GM12878 (cell line): ENCODE data around the gene C1QL4. TPM values are rescaled to one million over a fixed set of nuclear protein-coding genes. Genes with fewer than 3 reads are reported as not detected.
A peak's percentile ranks its signal among the peaks of the same experiment; 100 is the strongest.

ENCODE experiments used
- ATAC-seq: fragments of 200-7000 bp; cut with Tn5 transposase; 3 replicates; pipeline ENCODE4 v1.9.1; 2020; ENCODE audit warnings: mild to moderate bottlenecking, moderate library complexity
- BruUV-seq: library from RNA; stranded (reverse); fragments of 400-500 nt; replicated peaks from 2 replicates; lab custom pipeline; 2021; lab: Mats Ljungman, UMichigan
- CTCF ChIA-PET: fragments of 300-600 bp; sonication (Branson Sonifier 250); formaldehyde crosslinking; extraction: SDS; loops from one replicate; lab custom pipeline; 2021; ENCODE audit warnings: inconsistent platforms; lab: Yijun Ruan, JAX
- POLR2A ChIA-PET: fragments of 350-600 bp; formaldehyde crosslinking; extraction: SDS; loops from one replicate; lab custom pipeline; 2021; ENCODE audit warnings: inconsistent platforms; lab: Charles Lee
- RAD21 ChIA-PET: fragments of 300-600 bp; sonication (Branson Sonifier 250); formaldehyde crosslinking; loops from one replicate; lab custom pipeline; 2023; ENCODE audit warnings: antibody characterized with exemption; ENCODE audit not compliant: unreplicated experiment; lab: Charles Lee
- SMC1A ChIA-PET: fragments of 300-600 bp; sonication (Branson Sonifier 250); formaldehyde crosslinking; loops from one replicate; lab custom pipeline; 2023; ENCODE audit not compliant: unreplicated experiment, uncharacterized antibody; lab: Charles Lee
- DNase-seq: peaks from one replicate; pipeline ENCODE4 v3.0.0-alpha.2; 2011; ENCODE audit warnings: low read depth, low spot score
- FAIRE-seq: peaks from 3 replicates; lab custom pipeline; 2011; peaks lifted over from hg19 to GRCh38; lab: Jason Lieb, UNC
- H2AFZ ChIP-seq: 2 replicates; pipeline ENCODE4 v1.6.0; 2011; ENCODE audit warnings: low read depth, low read length, control low read depth; ENCODE audit not compliant: control insufficient read depth
- H3K27ac ChIP-seq: 2 replicates; pipeline ENCODE4 v1.5.1; 2011; ENCODE audit warnings: control low read depth; ENCODE audit not compliant: control insufficient read depth, insufficient read depth
- H3K27me3 ChIP-seq, 2 experiments: replicated peaks in 1 of 2; 2 replicates each; pipeline versions ENCODE4 v1.6.0 to v1.6.1; 2011; ENCODE audit warnings: low read length in 1 of 2; ENCODE audit not compliant: control insufficient read depth in 2 of 2, insufficient read depth in 2 of 2
- H3K36me3 ChIP-seq, 2 experiments: 2 replicates each; pipeline ENCODE4 v1.5.1; 2011; ENCODE audit warnings: low read length in 1 of 2; ENCODE audit not compliant: control insufficient read depth in 2 of 2, insufficient read depth in 2 of 2
- H3K4me1 ChIP-seq: 2 replicates; pipeline ENCODE4 v1.6.1; 2011; ENCODE audit warnings: mild to moderate bottlenecking, low read length, moderate library complexity, mixed read lengths; ENCODE audit not compliant: control insufficient read depth, insufficient read depth
- H3K4me2 ChIP-seq: 2 replicates; pipeline ENCODE4 v1.6.0; 2011; ENCODE audit warnings: control low read depth; ENCODE audit not compliant: control insufficient read depth, insufficient read depth
- H3K4me3 ChIP-seq: fragments of 200-600 bp; sonication (generic); 2 replicates; pipeline ENCODE4 v1.5.1; 2016
- H3K79me2 ChIP-seq: 2 replicates; pipeline ENCODE4 v1.6.0; 2011; ENCODE audit warnings: low read length; ENCODE audit not compliant: control insufficient read depth, insufficient read depth
- H3K9ac ChIP-seq: 2 replicates; pipeline ENCODE4 v1.8.0; 2011; ENCODE audit warnings: low read length, control low read depth, mixed read lengths; ENCODE audit not compliant: control insufficient read depth, insufficient read depth
- H3K9me3 ChIP-seq: replicated peaks from 3 replicates; pipeline ENCODE4 v1.5.1; 2011; ENCODE audit warnings: mild to moderate bottlenecking, low read length; ENCODE audit not compliant: control insufficient read depth, insufficient read depth
- H4K20me1 ChIP-seq: 2 replicates; pipeline ENCODE4 v1.6.0; 2011; ENCODE audit not compliant: control insufficient read depth, insufficient read depth
- ATF3 ChIP-seq: IDR thresholded peaks from 2 replicates; pipeline ENCODE4 v1.6.1; 2011; ENCODE audit warnings: low read depth, mild to moderate bottlenecking, low read length, moderate library complexity, borderline replicate concordance; ENCODE audit errors: extremely low read depth
- HSF1 ChIP-seq: fragments of 150-350 bp; IDR thresholded peaks from 2 replicates; pipeline ENCODE4 v1.6.1; 2014; ENCODE audit warnings: mild to moderate bottlenecking, low read depth, low read length
- MYC ChIP-seq: IDR thresholded peaks from 2 replicates; pipeline ENCODE4 v1.6.1; 2011; ENCODE audit warnings: mild to moderate bottlenecking, low read length, moderate library complexity, inconsistent platforms; ENCODE audit not compliant: insufficient read depth, insufficient replicate concordance, insufficient read length, severe bottlenecking
- NFIC ChIP-seq: IDR thresholded peaks from 2 replicates; pipeline ENCODE4 v1.6.1; 2012; ENCODE audit warnings: low read depth, mild to moderate bottlenecking, inconsistent platforms, low read length, moderate library complexity
- NKRF ChIP-seq: fragments of 450-650 bp; conservative IDR thresholded peaks from 2 replicates; pipeline ENCODE4 v1.6.1; 2017; ENCODE audit warnings: mild to moderate bottlenecking, moderate library complexity
- NR2C1 ChIP-seq: fragments of 450-650 bp; IDR thresholded peaks from 2 replicates; pipeline ENCODE4 v1.6.1; 2017; ENCODE audit warnings: antibody characterized with exemption, mild to moderate bottlenecking, moderate library complexity
- RAD21 ChIP-seq: IDR thresholded peaks from 2 replicates; pipeline ENCODE4 v1.6.1; 2011; ENCODE audit warnings: mild to moderate bottlenecking, low read depth, low read length, moderate library complexity; ENCODE audit not compliant: insufficient read depth
- TARDBP ChIP-seq: IDR thresholded peaks from 2 replicates; pipeline ENCODE4 v1.6.1; 2016; ENCODE audit warnings: borderline replicate concordance
- TCF7 ChIP-seq: IDR thresholded peaks from 2 replicates; pipeline ENCODE4 v1.6.1; 2014; ENCODE audit warnings: antibody characterized with exemption, borderline replicate concordance
- ZBTB11 ChIP-seq: fragments of 450-650 bp; formaldehyde crosslinking; IDR thresholded peaks from 2 replicates; pipeline ENCODE4 v1.5.0; 2022; ENCODE audit warnings: mild to moderate bottlenecking, missing genetic modification characterization
- ZNF622 ChIP-seq: fragments of 450-650 bp; IDR thresholded peaks from 2 replicates; pipeline ENCODE4 v1.6.1; 2017; ENCODE audit warnings: mild to moderate bottlenecking, inconsistent platforms
- WGBS: methylation state at CpG from one replicate; pipeline ENCODE4 v1.1.6; 2016; ENCODE audit warnings: low lambda C conversion rate; ENCODE audit not compliant: insufficient replicate concordance, insufficient coverage; ENCODE audit errors: missing lambda C conversion rate; 5-methylcytosine and 5-hydroxymethylcytosine counted together
- in situ Hi-C: fragments of 300-500 bp; cut with MboI; formaldehyde crosslinking; loops from 9 replicates; pipeline ENCODE4 v1.14.3; 2018; ENCODE audit warnings: mixed read lengths
- intact Hi-C: fragments of 100-400 bp; cut with micrococcal nuclease; formaldehyde crosslinking; loops from one replicate; pipeline ENCODE4 v1.14.2; 2022; ENCODE audit not compliant: unreplicated experiment
- polyA plus RNA-seq, 11 experiments: library from polyadenylated mRNA; depleted of rRNA in 4 of 11; unstranded in 6 of 11; stranded (reverse) in 5 of 11; fragments of >200 nt; fragmentation: Nextera tagmentation in 4 of 11; fragmentation: Illumina TruSeq in 1 of 11; extraction: Ambion mirVana in 4 of 11; extraction: Trizol in 1 of 11; gene quantifications; 1 replicate in 1 of 11; 2 replicates in 10 of 11; pipeline versions ENCODE4 v1.2.1 to v1.2.3, GENCODE V29; 2011 to 2016; ENCODE audit warnings: inconsistent platforms in 2 of 11, missing spikeins in 2 of 11, low read depth in 1 of 11
- total RNA-seq, 4 experiments: library from RNA; depleted of rRNA in 3 of 4; stranded (reverse); fragments of >200 nt in 3 of 4; fragmentation: Illumina TruSeq in 1 of 4; extraction: Trizol in 1 of 4; gene quantifications; 2 replicates each; pipeline versions ENCODE4 v1.2.1 to v1.2.3, GENCODE V29; 2013 to 2021

Gene C1QL4
- total and polyA plus RNA-seq, 10 of the 15 experiments (the other 5 are each of a cell fraction or from before 2014, with no cell fraction given): 0.05 TPM; not detected in 9

GRCh38 chr12:49345825-49346658 lies 9.1 kb upstream of the C1QL4 start:
- DNase-seq (no peak), FAIRE-seq (no peak), ATAC-seq (no peak)
- intact Hi-C loops: no loop called here
- Histone ChIP-seq H3K4me2 (peak overlapping the region; percentile 97), H3K27me3 (peaks cover 18 to 33% of the 10 kb centered on the region in 2 experiments), H3K9ac (no peak overlapping the region), H3K4me3 (peak overlapping the region; percentile 49), H3K4me1 (peaks cover 38% of the 10 kb centered on the region), H3K9me3 (no peaks in the 10 kb centered on the region), H4K20me1 (no peaks in the 10 kb centered on the region; the same call in 1 of the 2 replicates), H3K79me2 (no peaks in the 10 kb centered on the region), H3K27ac (no peak overlapping the region), H2AFZ (no peak overlapping the region), H3K36me3 (no peaks in the 10 kb centered on the region)
- 3% methylated on average over 44 of the region's 61 CpGs for WGBS
- RAD21 ChIA-PET: interaction anchor here (1.4 to 4.5 kb wide), 6 partner anchors 12 to 57 kb away, joined by 4 to 54 read pairs (median 14); no protein-coding TSS in a partner anchor
- POLR2A ChIA-PET: interaction anchor here (0.6 to 2.0 kb wide), 3 partner anchors 21 to 75 kb away, joined by 4 to 10 read pairs (median 5); partner anchors contain the start of gene SPATS2
- CTCF ChIA-PET: interaction anchor here (0.6 to 9.5 kb wide), 8 partner anchors 13 to 178 kb away, joined by 3 to 231 read pairs (median 22); partner anchors contain the start of genes PRPH and TROAP
- in situ Hi-C loops: no loop called here
- no peak for TF ChIP-seq HSF1
- TF ChIP-seq NKRF: no peak
- TF ChIP-seq TARDBP: no peak
- TF ChIP-seq TCF7: no peak
- no peak for TF ChIP-seq ZBTB11 (CRISPR knock-in tag)
- no peak for TF ChIP-seq ATF3
- TF ChIP-seq ZNF622: no peak
- TF ChIP-seq NR2C1: no peak
- no peak for TF ChIP-seq MYC
- no peak for TF ChIP-seq NFIC
- no peak for TF ChIP-seq RAD21
- no TSS peak for BruUV-seq
- SMC1A ChIA-PET: interaction anchor here (0.9 to 4.5 kb wide), 5 partner anchors 12 to 59 kb away, joined by 3 to 30 read pairs (median 12); partner anchors contain the start of gene TROAP
